Brain microvascular endothelial cell (primary cell): ENCODE data around the gene ZNF532.
A peak's percentile ranks its signal among the peaks of the same experiment; 100 is the strongest.

Experiments
- DNase-seq: peaks from one replicate; pipeline ENCODE4 v3.0.0-alpha.2; 2020
- H3K27ac ChIP-seq: fragments of 250-450 bp; sonication (Bioruptor Pico); 2 replicates; pipeline ENCODE4 v1.5.1; 2020; ENCODE audit warnings: mild to moderate bottlenecking, moderate library complexity
- H3K27me3 ChIP-seq: fragments of 250-450 bp; sonication (Bioruptor Pico); replicated peaks from 2 replicates; pipeline ENCODE4 v1.5.1; 2020; ENCODE audit warnings: mild to moderate bottlenecking
- H3K36me3 ChIP-seq: fragments of 250-450 bp; sonication (Bioruptor Pico); replicated peaks from 2 replicates; pipeline ENCODE4 v1.5.1; 2020; ENCODE audit warnings: mild to moderate bottlenecking
- H3K4me3 ChIP-seq: 2 replicates; pipeline ENCODE4 v1.5.1; 2011; ENCODE audit warnings: low read depth, mild to moderate bottlenecking, control low read depth, low read length, moderate library complexity
- in situ Hi-C: cut with HindIII; loops from 2 replicates; pipeline ENCODE4 v1.10.0; 2017; ENCODE audit warnings: low sequenced_read_pairs, low pct_ligation_motif_present
- TF ChIP-seq, protein P1 (sequence below): IDR thresholded peaks from 2 replicates; pipeline ENCODE4 v1.5.1; 2011; ENCODE audit warnings: low read depth, mild to moderate bottlenecking, moderate library complexity, low read length, control low read depth, inconsistent platforms; ENCODE audit errors: missing control alignments

ZNF532 gene

DNA sequence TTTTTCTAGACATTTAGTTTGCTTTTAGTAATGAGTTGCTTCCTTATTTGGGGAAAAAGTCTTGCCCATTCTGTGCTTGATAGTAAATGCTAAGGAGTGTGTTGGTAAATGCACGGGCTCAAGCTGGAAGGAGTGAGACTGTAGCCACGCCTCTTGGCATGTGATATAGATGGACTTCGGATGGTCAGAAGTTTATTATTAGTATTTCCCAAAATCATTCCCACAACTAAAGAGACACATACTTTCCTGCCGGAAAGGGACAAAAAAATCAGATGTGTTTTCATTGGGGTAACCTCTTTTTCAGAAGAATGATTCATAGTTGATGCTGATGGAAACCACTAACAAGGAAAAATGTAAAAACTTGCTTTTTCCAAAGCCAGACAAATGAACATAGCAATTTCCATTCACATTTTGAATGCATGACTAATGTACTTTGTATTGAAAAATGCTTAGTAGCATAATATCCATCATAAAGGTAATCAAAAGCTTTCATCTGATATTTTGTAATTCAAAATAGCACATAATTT, 133.2 kb downstream of the ZNF532 start:
- TF ChIP-seq, protein P1, sequence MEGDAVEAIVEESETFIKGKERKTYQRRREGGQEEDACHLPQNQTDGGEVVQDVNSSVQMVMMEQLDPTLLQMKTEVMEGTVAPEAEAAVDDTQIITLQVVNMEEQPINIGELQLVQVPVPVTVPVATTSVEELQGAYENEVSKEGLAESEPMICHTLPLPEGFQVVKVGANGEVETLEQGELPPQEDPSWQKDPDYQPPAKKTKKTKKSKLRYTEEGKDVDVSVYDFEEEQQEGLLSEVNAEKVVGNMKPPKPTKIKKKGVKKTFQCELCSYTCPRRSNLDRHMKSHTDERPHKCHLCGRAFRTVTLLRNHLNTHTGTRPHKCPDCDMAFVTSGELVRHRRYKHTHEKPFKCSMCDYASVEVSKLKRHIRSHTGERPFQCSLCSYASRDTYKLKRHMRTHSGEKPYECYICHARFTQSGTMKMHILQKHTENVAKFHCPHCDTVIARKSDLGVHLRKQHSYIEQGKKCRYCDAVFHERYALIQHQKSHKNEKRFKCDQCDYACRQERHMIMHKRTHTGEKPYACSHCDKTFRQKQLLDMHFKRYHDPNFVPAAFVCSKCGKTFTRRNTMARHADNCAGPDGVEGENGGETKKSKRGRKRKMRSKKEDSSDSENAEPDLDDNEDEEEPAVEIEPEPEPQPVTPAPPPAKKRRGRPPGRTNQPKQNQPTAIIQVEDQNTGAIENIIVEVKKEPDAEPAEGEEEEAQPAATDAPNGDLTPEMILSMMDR: no peak
- peak; percentile 92 for DNase-seq
- Histone ChIP-seq H3K4me3 (no peak overlapping the region), H3K27me3 (no peaks in the 10 kb centered on the region), H3K27ac (peak overlapping the region; percentile 95), H3K36me3 (no peaks in the 10 kb centered on the region)
- in situ Hi-C loops: no loop called here

DNA sequence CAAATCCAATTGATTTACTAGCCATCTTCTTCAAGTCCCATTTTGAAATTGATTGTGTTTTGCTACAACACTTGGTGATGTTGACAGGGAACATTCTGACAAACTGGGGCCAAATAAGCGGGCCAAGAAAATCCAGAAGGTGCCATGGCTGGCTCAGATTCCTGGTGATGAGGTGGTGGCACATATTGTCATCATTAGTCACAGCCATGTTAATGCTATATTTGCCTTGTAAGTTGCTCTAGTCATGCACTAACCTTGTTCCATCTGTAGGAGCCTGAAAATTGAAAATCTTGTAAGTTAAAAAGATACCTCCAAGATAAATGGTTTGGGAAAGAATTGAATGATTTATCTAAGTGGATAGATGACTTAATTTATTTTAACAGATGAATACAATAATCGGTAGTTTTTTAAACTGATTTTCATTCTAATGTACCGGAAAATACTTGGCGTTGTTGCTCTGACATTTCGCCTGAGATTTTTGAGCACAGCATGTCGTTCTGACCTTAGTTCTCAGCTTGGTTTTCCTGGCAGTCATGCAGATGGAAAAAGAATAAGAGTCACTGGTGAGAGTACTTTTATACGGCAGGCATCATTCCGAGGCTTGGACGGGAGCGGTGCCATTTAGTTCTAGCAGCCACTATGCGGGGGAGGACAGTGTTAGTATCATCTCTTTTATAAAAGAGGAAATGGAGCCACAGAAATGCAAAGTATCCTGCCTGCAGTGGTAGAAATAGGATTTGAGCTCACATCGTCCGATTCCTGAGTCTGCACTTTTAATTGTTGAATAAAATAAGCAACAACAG, 133.9 kb downstream of the ZNF532 start:
- Histone ChIP-seq H3K27ac (peak overlapping the region; percentile 95), H3K27me3 (no peaks in the 10 kb centered on the region), H3K36me3 (no peaks in the 10 kb centered on the region), H3K4me3 (peak overlapping the region; percentile 20)
- peak; percentile 68 for DNase-seq
- in situ Hi-C loops: no loop called here
- TF ChIP-seq, protein P1: no peak

DNA sequence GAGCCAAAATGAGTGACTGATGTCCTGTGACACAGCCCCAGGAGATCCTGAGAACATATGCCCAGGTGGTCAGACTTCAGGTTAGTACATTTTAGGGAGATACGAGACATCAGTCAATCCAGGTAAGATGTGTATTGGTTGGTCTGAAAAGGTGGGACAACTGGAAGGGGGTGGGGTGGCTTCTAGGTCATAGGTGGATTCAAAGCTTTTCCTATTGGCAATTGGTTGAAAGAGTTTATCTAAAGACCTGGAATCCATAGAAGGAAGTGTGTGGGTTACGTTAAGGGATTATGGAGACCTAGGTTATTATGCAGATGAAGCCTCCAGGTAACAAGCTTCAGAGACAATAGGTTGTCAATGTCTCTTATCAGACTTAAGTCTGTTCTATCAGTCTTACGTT, 136.5 kb downstream of the ZNF532 start:
- in situ Hi-C loops: no loop called here
- H3K36me3 ChIP-seq: no peaks in the 10 kb centered on the region
- TF ChIP-seq, protein P1: no peak

DNA sequence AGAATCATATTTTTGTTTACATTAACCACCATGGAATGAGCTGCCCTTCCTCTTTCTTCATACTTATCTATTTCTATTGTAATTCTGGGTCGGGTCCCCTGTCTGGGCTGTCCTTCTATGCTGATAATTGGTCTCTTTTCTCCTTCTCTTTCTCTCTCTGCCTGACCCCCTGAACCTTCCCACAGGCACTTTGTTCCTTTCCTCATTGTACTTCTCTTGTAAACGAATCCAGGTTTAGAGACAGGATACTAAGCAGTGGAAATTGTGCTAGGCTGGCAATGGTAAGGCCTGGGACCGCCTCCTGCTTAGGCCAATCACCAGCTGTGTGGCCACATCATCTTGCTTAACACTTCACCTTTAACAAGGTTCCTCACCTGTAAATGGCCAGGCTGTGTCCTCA, 137.0 kb downstream of the ZNF532 start:
- no peak overlapping the region for H3K4me3 ChIP-seq
- TF ChIP-seq, protein P1: no peak
- H3K27ac ChIP-seq: no peak overlapping the region
- no peaks in the 10 kb centered on the region for H3K36me3 ChIP-seq
- no peaks in the 10 kb centered on the region for H3K27me3 ChIP-seq
- in situ Hi-C loops: no loop called here
- no peak for DNase-seq

More for the DNA sequence above, 136.5 kb downstream of the ZNF532 start:
- no peak for DNase-seq
- Histone ChIP-seq H3K27ac (no peak overlapping the region), H3K4me3 (no peak overlapping the region), H3K27me3 (no peaks in the 10 kb centered on the region)

DNA sequence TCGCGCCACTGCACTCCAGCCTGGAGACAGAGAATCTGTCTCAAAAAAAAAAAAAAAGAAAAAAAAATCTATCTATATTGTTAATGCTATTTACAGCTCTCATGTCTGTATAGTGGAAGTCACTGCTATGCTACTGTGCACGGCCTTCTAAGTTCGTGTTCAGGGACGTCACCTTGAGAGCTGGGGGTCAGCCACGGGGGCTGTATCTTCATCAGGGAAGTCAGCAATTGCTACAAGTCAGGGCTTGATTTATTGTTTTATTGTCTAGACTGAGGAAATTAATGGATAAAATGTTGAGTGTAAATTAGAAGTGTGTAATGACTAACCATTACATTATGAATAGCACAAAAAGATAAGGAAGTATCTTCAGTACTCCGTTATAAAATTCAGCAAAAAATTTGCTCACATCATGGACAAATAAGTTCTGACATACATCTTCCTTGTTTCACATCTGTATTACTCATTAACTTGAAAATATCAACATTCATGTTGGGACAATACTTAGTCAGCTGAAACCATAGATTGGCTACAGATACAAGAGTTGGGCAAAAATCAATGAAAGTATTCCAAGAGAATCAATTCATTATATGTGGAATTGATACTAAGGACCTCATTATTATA, 138.4 kb downstream of the ZNF532 start:
- Histone ChIP-seq H3K36me3 (no peaks in the 10 kb centered on the region), H3K4me3 (no peak overlapping the region), H3K27me3 (no peaks in the 10 kb centered on the region), H3K27ac (no peak overlapping the region)
- TF ChIP-seq, protein P1: no peak
- in situ Hi-C loops: no loop called here
- no peak for DNase-seq
